ENCODE measurements around the gene LEF1. TPM values are rescaled to one million over a fixed set of nuclear protein-coding genes. Genes with fewer than 3 reads are reported as not detected.

Gene LEF1
- total and polyA plus RNA-seq, 2 donors (not counting 3 experiments of a cell fraction or from before 2014, with no cell fraction given): 0.46 TPM; not detected in 1

DNA sequence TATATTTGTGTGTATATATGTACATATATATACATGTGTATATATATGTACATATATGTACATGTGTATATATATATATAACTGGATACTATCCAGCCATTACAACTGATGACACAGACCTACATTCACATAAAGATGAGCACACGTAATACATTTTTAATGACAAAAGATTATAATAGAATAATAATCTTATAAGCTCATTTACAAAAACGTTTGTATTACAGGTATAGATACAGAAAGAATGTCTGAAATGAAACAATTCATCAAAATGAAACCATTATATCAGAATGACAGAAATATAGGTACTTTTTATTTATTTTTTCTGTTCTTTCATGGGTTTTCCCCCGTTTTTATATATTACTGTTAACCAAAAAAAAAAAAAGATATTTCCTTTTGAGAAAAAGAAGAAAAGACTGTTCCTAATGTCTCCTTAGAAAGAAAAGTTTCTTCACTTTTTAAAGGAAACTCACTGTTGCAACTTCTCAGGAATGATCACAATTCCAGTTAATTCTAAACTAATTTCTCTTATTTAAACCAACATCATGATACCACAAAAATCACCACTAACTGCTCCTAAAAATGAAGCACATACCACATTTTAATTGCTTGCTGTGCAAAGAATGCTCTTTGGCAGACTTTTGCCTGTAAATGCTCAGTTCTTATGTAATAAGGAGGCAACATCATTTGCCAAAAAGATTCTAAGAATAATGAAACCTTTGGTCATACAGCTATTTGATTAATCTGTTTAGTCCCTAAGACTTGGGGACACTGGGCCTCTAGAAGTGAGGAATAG, 18.9 kb downstream of the LEF1 start:
- no peaks in the 10 kb centered on the region for H3K9me1 ChIP-seq (replicated peaks; ENCODE audit: control insufficient read depth, extremely low read depth, insufficient read depth, low read length)
- intact Hi-C loops (cut with micrococcal nuclease) (no loop called here), dilution Hi-C loops (cut with MboI; ENCODE audit: extremely low pct_ligation_motif_present, low sequenced_read_pairs) (no loop called here)
- no peak overlapping the region for H3K9ac ChIP-seq (replicated peaks; ENCODE audit: extremely low read depth, insufficient read depth, low read length)
- H3K79me2 ChIP-seq (ENCODE audit: control insufficient read depth, insufficient read depth, low read length): no peaks in the 10 kb centered on the region
- H3K36me3 ChIP-seq (ENCODE audit: control insufficient read depth in 2 of 2, extremely low read depth in 1 of 2, insufficient read depth in 2 of 2, low read length in 2 of 2): no peaks in the 10 kb centered on the region
- no peak overlapping the region for H3K4me2 ChIP-seq (ENCODE audit: insufficient read depth, low read length)
- FAIRE-seq (no peak), DNase-seq (ENCODE audit: low read depth, low spot score) (no peak)
- no peak overlapping the region for H2AFZ ChIP-seq (ENCODE audit: low read depth, low read length)
- CTCF ChIA-PET: no interaction called here
- H3K9me3 ChIP-seq (replicated peaks; ENCODE audit: control insufficient read depth, insufficient read depth, low read length): no peaks in the 10 kb centered on the region
- no peak overlapping the region for H3K4me3 ChIP-seq (replicated peaks in 1 of 3; ENCODE audit: insufficient read depth in 1 of 3, low read depth in 1 of 3, low read length in 3 of 3)
- no peaks in the 10 kb centered on the region for H3K4me1 ChIP-seq (ENCODE audit: control insufficient read depth, extremely low read depth, insufficient read depth, low read length)
- no peak overlapping the region for H3K27ac ChIP-seq (ENCODE audit: insufficient read depth, low read depth, low read length)
- no peak for TF ChIP-seq EZH2 (IDR thresholded peaks at IDR 0.05; ENCODE audit: borderline replicate concordance, low read depth, low read length, severe bottlenecking)
- TF ChIP-seq MAX (IDR thresholded peaks at IDR 0.05; ENCODE audit: insufficient read depth, insufficient read length): no peak
- no peak for TF ChIP-seq FOS (IDR thresholded peaks at IDR 0.05; ENCODE audit: borderline replicate concordance, insufficient read depth, low read length)
- TF ChIP-seq, protein P1, sequence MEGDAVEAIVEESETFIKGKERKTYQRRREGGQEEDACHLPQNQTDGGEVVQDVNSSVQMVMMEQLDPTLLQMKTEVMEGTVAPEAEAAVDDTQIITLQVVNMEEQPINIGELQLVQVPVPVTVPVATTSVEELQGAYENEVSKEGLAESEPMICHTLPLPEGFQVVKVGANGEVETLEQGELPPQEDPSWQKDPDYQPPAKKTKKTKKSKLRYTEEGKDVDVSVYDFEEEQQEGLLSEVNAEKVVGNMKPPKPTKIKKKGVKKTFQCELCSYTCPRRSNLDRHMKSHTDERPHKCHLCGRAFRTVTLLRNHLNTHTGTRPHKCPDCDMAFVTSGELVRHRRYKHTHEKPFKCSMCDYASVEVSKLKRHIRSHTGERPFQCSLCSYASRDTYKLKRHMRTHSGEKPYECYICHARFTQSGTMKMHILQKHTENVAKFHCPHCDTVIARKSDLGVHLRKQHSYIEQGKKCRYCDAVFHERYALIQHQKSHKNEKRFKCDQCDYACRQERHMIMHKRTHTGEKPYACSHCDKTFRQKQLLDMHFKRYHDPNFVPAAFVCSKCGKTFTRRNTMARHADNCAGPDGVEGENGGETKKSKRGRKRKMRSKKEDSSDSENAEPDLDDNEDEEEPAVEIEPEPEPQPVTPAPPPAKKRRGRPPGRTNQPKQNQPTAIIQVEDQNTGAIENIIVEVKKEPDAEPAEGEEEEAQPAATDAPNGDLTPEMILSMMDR (IDR thresholded peaks at IDR 0.05; ENCODE audit: extremely low read depth in 1 of 2, insufficient read depth in 1 of 2, low read depth in 1 of 2, low read length in 2 of 2): no peak
- no peak for TF ChIP-seq POLR2A (IDR thresholded peaks at IDR 0.05; ENCODE audit: low read depth, low read length)
- no peak for TF ChIP-seq GATA2 (IDR thresholded peaks at IDR 0.05; ENCODE audit: insufficient read depth, insufficient read length, low read depth, low read length)
- no peak for TF ChIP-seq MYC (IDR thresholded peaks at IDR 0.05; ENCODE audit: low read depth, low read length)
- no peak for TF ChIP-seq POLR2AphosphoS5 (IDR thresholded peaks at IDR 0.05; ENCODE audit: insufficient read depth, low read depth, low read length)
- no peak for TF ChIP-seq JUN (IDR thresholded peaks at IDR 0.05; ENCODE audit: borderline replicate concordance, insufficient read depth, insufficient read length, low read depth)
- POLR2A ChIA-PET: no interaction called here
- no TSS peak for BruUV-seq (replicated peaks)
- no peaks in the 10 kb centered on the region for H4K20me1 ChIP-seq (replicated peaks; ENCODE audit: control insufficient read depth, extremely low read depth, insufficient read depth, low read length)
- peaks cover 3 to 11% of the 10 kb centered on the region in 2 experiments for H3K27me3 ChIP-seq (ENCODE audit: control insufficient read depth in 2 of 2, insufficient read depth in 2 of 2, low read length in 2 of 2)

Measured in endothelial cell of umbilical vein (primary cell).